ENCODE data around the gene DCDC2B.
"Not testable (repeated sequence)": the region's sequence is repeated elsewhere in the genome, so short reads cannot be mapped to it uniquely, and the experiment has no call there.

DCDC2B gene

DNA sequence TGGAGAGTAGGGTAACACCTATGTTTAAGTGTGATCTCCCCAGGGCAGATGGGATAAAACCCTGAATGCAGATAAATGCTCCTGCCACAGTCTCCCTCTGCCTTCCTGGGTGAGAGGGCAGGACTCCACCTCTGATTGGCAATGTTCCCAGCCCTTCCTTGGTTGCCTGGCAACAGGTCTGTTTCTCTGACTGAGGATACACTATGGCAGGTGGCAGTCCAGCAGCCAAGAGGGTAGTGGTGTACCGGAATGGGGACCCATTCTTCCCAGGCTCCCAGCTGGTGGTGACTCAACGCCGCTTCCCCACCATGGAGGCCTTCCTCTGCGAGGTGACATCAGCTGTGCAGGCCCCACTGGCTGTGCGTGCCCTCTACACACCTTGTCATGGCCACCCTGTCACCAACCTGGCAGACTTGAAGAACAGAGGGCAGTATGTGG is at the start of gene DCDC2B:
Gene DCDC2B, plus strand, starts transcription at position 199 of the 438 bp plus-strand sequence. Its CDS starts 5 bp downstream, at position 204.
- H3K4me3 ChIP-seq (ENCODE audit: low read depth, low read length), result no peak within 1 kb of the TSS

- H3K4me3 ChIP-seq (ENCODE audit: low read depth, low read length), result no peak overlapping the region
These were observed 49.7 kb upstream of the DCDC2B start for GRCh38 chr1:32159189-32159588.

- no peak overlapping the region for H3K4me3 ChIP-seq (ENCODE audit: low read depth, low read length)
These were observed 45.5 kb upstream of the DCDC2B start for GRCh38 chr1:32163405-32163804.

DNA sequence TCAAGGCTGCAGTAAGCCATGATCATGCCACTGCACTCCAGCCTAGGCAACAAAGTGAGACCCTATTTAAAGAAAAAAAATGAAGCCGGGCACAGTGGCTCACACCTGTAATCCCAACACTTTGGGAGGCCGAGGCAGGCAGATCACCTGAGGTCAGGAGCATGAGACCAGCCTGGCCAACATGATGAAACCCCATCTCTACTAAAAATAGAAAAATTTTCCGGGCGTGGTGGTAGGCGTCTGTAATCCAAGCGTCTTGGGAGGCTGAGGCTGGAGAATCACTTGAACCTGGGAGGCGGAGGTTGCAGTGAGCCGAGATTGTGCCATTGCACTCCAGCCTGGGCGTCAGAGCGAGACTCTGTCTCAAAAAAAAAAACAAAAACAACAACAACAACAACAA is 43.3 kb upstream of the DCDC2B start:
- not testable (repeated sequence) for H3K4me3 ChIP-seq (ENCODE audit: low read depth, low read length)

GRCh38 chr1:32170991-32171390 is 37.9 kb upstream of the DCDC2B start:
- no peak overlapping the region for H3K4me3 ChIP-seq (ENCODE audit: low read depth, low read length)

- no peak overlapping the region for H3K4me3 ChIP-seq (ENCODE audit: low read depth, low read length)
These were observed 36.2 kb upstream of the DCDC2B start for GRCh38 chr1:32172621-32173245.

DNA sequence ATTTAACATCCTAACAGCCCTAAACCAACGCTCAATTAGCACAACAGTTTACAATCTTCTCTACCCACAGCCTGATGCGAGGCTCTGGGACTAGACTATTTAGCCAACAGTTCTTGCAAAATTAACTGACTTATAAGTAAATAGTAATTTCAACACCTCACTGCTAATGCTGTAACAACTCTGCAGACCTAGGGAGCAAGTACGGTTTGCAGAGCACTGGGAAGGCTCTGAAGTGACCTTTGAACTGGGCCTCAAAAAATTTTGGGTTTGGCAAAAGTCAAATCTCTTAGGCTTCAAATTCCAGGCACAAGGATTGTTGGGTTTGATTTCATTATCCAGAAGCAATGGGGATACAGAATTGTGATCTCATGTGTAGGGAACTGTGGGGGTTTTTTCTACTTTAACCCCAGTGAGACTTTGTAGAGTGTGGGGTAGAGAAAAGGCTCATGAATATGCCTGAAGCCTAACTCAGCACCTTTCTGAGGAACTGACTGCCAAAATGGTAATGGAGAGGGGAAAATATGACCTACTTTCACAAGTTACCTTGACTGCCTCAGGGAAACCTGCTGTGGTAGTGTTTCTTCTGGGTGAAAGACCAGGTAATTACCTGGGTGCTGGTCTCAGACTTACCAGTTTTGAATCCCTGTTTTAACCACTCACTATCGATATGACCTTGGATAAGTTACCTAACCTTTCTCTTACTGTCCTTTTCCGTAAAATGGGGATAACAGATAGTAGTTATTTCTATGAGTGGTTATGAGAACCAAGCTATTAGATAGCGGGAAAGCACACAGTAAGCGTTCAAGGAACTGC is 30.3 kb upstream of the DCDC2B start:
- no peak overlapping the region for H3K4me3 ChIP-seq (ENCODE audit: low read depth, low read length)

DNA sequence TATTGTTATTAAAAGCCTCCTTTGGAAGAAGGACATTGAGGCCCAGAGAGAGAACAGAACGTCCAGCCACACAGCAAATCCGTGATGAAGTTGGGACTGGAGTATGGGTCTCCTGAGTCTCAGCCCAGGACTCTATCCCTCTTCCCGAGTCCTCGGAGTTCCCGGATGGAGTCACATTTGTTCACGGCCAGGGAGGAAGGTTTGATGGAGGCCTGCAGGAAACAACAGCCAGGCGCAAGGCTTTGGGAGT is 29.8 kb upstream of the DCDC2B start:
- no peak overlapping the region for H3K4me3 ChIP-seq (ENCODE audit: low read depth, low read length)

DNA sequence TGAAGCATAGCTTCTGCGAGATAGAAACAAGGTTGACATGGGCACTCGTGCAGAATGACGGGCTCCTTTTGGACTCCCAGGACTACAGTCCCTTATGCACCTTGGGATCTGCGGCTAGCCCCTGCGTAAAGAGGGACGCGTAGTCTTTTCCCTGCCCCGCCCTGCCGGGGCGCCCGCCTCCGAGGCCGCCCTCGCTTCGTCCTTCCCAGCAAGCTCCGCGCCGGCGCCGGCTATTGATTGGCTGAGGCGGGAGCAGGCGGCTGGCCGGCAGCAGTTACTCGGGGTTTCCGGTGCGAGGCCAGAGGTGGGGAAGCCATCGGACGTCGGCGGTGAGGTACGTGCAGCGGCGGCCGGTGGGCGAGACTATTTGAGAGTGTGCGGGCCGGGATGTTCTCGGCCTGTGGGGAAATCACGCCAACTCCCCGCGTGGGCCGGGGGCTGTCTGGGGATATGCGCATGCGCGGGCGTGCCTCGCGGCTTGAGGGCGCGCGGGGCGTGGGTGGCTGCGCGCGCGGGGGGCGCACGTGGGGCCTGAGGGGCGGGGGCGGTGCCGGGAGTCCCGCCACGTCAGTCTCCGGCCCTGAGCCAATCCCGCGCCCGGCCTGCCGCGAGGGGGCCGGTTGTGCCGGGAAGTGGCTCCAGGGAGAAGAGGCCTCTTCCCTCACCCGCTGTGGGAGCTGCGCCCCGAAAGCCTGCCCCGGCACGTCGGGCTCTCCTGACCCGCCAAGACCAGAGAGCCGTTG is 29.3 kb upstream of the DCDC2B start, which contains the start of gene TXLNA:
Gene TXLNA, plus strand, starts transcription at position 233 of the 743 bp plus-strand sequence. CDS start 671 bp downstream, outside the sequence.
- peak within 1 kb of the TSS; percentile 62 for H3K4me3 ChIP-seq (ENCODE audit: low read depth, low read length)

DNA sequence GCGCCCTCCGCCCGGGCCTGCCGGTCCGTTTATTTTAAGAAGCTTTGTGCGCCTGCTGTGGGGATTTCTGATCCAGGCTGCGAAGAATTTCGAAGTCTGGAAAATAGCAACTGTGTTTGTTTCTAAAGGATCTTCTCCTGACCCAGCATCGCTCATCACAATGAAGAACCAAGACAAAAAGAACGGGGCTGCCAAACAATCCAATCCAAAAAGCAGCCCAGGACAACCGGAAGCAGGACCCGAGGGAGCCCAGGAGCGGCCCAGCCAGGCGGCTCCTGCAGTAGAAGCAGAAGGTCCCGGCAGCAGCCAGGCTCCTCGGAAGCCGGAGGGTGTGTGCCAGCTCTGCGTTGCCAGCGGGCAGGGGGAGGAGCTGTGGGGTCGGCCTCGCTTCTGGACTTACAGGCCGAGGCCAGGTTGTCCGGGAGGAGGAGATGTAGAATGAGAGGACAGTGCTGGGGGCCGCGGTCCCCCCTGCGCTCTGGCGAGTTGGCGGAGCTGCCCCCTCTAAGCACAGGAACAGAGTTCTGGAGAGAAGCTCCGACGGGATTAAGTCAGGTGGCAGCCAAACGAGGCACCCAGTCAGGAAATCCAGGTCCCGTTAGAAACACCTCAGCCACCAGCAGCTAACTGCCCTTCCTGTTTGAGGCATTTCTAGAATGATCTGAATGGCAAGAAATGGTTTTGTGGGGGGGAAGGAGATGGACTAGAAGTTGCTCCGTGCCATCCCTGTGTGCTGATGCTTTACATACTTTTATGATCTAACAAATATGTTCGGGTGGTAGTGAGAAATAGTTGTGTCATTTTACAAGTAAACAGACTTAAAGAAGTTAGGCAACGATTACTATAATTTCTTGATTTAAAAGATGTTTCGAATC is 28.5 kb upstream of the DCDC2B start:
- peak overlapping the region; percentile 62 for H3K4me3 ChIP-seq (ENCODE audit: low read depth, low read length)

- no peak overlapping the region for H3K4me3 ChIP-seq (ENCODE audit: low read depth, low read length)
These were observed 27.8 kb upstream of the DCDC2B start for GRCh38 chr1:32181065-32181464.

DNA sequence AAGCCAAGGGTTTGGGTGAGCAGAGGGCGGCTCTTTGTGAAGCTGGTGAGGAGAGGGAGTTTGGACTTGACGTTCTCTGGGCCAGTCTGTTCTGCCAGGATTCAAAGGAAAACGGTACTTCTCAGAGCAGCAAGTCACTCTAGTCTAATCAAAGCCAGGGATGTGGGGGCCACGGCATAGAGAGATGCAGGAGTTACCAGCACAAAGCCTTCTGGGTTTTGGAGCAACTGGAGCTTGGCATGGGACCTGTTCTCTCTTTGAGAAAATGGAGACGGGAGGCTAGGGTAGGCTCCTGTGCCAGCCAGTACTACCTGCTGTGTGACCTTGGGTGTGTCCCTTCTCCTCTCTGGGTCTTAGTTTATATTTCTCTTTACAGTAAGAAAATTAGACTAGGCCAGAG is 27.3 kb upstream of the DCDC2B start:
- no peak overlapping the region for H3K4me3 ChIP-seq (ENCODE audit: low read depth, low read length)

DNA sequence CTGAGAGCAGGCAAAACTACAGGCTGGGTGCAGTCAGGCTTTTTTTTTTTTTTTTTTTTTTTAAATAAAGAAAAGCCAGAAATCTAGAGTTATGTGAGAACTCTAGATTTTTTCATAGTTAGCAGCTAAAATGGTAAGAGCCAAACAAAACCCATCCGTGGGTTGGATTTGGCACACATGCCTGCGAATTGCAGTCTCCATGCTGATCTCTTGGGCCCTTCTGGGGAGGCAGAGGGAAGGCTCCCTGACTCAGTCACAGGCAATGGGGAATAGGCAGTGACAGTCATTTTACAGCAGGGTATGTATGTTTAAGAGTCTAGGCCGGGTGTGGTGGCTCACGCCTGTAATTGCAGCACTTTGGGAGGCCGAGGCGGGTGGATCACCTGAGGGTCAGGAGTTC is 26.8 kb upstream of the DCDC2B start:
- H3K4me3 ChIP-seq (ENCODE audit: low read depth, low read length), result no peak overlapping the region

- H3K4me3 ChIP-seq (ENCODE audit: low read depth, low read length), result no peak overlapping the region
These were observed 24.2 kb upstream of the DCDC2B start for GRCh38 chr1:32184650-32185049.

GRCh38 chr1:32186077-32186476 is 22.8 kb upstream of the DCDC2B start:
- H3K4me3 ChIP-seq (ENCODE audit: low read depth, low read length), result no peak overlapping the region

- no peak overlapping the region for H3K4me3 ChIP-seq (ENCODE audit: low read depth, low read length)
These were observed 22.4 kb upstream of the DCDC2B start for GRCh38 chr1:32186491-32186890.

DNA sequence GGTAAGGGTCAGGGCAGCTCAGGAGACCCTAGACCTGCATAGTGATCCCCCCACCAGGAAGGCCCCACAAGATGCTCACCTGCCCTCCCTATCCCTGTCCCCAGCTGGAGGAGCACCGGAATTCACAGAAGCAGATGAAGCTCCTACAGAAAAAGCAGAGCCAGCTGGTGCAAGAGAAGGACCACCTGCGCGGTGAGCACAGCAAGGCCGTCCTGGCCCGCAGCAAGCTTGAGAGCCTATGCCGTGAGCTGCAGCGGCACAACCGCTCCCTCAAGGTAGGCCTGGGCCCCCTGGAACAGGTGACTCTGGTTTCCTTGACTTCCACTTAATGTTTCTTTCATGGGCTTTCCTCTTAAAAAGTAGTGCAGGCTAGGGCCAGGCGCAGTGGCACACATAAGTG is 21.0 kb upstream of the DCDC2B start:
- H3K4me3 ChIP-seq (ENCODE audit: low read depth, low read length), result no peak overlapping the region

DNA sequence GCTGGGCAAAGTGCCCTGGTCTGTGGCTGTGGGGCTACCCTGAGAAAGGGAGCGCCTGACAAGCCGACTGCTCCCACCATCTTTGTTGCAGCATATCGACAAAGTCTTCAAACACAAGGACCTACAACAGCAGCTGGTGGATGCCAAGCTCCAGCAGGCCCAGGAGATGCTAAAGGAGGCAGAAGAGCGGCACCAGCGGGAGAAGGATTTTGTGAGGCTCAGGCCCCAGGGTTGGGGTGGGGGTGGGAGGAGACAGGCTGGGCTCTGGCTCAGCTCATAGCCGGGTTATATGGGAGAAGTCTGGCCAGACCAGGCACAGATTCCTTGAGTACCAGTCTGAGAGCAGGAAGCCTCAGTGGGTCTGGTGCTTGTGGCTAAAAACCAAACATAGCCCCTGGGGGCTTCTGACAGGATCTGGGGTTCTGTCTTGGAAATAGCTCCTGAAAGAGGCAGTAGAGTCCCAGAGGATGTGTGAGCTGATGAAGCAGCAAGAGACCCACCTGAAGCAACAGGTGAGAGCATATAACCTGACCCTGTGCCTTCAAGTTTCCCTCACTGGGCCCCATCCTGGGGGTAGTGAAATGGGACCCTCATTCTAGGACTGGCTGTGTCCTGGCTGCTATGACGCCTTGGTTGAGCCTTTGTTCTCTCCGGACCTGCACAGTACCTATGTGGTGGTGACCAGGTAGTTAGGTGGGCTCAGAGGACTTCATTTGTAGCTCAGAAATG is 16.5 kb upstream of the DCDC2B start:
- no peak overlapping the region for H3K4me3 ChIP-seq (ENCODE audit: low read depth, low read length)

GRCh38 chr1:32194984-32195383 is 13.9 kb upstream of the DCDC2B start:
- no peak overlapping the region for H3K4me3 ChIP-seq (ENCODE audit: low read depth, low read length)

DNA sequence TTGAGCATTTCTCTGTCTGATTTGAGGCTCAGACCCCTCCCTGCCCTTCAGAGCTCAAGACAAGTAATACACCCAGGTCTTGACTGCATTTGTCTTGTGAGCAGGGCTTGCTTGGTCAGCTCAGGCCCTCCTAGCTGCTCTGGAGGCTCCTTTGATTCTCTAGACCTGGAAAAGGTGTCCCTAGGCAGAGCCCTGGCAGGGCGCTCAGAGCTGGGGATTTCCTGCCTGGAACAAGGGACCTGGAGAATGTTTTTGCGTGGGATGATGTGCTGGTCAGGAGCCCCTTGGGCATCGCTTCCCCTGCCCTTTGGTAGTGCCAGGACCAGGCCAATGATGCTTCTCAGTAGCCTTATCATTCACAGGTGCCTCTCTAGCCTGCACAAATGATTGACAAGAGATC is 13.4 kb upstream of the DCDC2B start:
- H3K4me3 ChIP-seq (ENCODE audit: low read depth, low read length), result no peak overlapping the region
